Jurkat, Clone E6-1 (cell line): ENCODE measurements around the gene ADAP1.
A peak's percentile ranks its signal among the peaks of the same experiment; 100 is the strongest.
"Not testable (repeated sequence)": the region's sequence is repeated elsewhere in the genome, so short reads cannot be mapped to it uniquely, and the experiment has no call there.

ENCODE experiments used
- DNase-seq: peaks from one replicate; pipeline ENCODE4 v3.0.0-alpha.2; 2011; ENCODE audit warnings: low read depth, low spot score
- H3K4me3 ChIP-seq: 2 replicates; pipeline ENCODE4 v1.5.1; 2011; ENCODE audit warnings: mild to moderate bottlenecking, low read length, control low read depth, moderate library complexity

Gene ADAP1

GRCh38 chr7:963236-964078, 9.0 kb upstream of the ADAP1 start:
- DNase-seq = peak; percentile 72
- H3K4me3 ChIP-seq = peak overlapping the region; percentile 37

GRCh38 chr7:962401-963081, 8.1 kb upstream of the ADAP1 start:
- no peak for DNase-seq
- no peak overlapping the region for H3K4me3 ChIP-seq

DNA sequence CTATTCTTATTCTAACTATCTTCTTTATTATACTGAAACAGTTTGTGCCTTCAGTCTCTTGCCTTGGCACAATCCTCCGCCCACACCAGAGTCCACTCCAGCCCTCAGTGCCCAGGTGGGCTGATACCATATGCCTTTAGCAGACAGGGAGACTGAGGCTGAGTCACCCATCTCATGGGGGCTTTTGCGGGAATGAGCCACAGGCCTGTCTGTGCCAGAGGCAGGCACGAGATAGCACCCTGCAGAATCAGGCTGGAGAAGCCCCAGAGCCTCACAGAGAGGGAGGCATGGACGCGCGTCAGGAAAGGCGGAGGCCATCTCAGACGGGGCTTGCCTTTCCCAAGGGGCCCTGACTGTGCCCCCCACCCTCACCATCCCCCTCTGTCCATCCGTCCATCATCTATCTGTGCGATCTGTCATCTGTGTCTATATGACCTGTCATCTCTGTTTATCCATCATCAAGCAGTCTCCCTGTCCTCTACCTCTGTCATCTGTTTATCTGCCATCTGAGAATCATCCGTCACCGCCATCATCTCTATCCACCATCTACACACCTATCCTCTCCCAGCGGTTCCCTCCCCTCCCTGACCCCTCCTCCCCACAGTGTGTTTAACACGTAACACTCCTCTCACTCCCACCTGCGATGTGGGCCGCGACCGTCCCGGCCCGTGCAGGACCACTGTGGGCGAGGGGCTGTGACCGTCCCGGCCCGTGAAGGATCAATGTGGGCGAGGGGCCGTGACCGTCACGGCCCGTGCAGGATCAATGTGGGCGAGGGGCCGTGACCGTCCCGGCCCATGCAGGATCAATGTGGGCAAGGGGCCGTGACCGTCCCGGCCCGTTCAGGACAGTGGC, 7.3 kb upstream of the ADAP1 start:
- no peak for DNase-seq
- H3K4me3 ChIP-seq = no peak overlapping the region

DNA sequence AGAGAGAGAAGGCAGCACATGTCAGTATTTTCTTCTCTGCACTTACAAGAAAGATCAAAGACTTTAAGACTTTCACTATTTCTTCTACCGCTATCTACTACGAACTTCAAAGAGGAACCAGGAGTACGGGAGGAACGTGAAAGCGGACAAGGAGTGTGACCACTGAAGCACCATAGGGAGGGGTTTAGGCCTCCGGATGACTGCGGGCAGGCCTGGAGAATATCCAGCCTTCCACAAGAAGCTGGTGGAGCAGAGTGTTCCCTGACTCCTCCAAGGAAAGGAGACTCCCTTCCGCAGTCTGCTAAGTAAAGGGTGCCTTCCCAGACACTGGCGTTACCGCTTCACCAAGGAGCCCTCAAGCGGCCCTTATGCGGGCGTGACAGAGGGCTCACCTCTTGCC, 6.5 kb upstream of the ADAP1 start:
- H3K4me3 ChIP-seq, DNase-seq: not testable (repeated sequence)

GRCh38 chr7:960269-960871, 5.9 kb upstream of the ADAP1 start:
- DNase-seq = no peak
- no peak overlapping the region for H3K4me3 ChIP-seq

- DNase-seq, H3K4me3 ChIP-seq: not testable (repeated sequence)
Measured at GRCh38 chr7:959740-960139, 5.3 kb upstream of the ADAP1 start.

- no peak overlapping the region for H3K4me3 ChIP-seq
- DNase-seq = no peak
Measured at GRCh38 chr7:959271-959670, 4.8 kb upstream of the ADAP1 start.

DNA sequence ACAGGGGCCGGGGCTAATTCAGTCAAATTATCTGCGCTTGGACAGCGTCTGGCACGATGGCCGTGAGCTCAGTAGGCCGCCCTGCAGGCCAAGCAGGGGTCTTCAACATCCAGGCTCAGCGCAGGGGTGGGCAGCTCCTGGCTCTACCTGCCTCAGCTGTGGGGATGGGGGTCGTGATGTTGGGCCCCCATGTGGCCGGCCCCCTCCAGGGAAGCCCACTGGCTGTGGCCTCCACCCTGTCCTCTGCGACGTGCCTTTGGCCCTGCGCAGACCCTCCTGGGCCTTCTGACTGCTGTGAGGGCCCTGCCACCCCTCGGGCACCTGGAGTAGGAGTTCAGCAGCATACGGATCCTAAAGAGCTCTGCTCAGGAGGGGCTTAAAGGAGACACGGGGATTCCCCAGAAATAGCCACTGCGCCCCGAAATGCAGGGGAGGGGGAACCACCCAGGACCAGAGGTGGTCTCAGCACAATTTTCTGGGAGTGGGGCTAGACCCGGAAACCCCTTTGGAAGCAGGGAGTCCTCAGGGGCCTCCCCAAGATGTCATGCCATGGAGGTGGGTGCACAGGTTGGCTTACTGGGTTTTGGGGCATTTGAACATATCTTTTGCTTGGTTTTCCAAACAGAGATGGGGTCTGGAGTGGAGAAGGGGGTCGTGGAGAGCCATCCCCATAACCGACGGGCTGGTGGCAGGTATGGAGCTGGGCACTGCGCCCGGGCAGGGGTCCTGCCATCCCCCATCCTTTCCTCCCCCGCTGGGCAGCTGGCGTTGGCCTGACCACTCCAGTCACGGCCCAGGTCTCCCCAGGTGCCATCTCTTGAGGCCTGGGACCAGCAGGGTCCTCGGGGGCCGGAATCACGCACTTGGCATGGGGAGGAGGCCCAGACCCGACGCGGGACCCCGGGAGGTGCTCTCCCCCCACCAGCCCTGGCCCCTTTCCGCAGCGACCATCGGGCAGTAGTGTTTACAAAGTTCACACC, 4.0 kb upstream of the ADAP1 start:
- no peak overlapping the region for H3K4me3 ChIP-seq
- no peak for DNase-seq

DNA sequence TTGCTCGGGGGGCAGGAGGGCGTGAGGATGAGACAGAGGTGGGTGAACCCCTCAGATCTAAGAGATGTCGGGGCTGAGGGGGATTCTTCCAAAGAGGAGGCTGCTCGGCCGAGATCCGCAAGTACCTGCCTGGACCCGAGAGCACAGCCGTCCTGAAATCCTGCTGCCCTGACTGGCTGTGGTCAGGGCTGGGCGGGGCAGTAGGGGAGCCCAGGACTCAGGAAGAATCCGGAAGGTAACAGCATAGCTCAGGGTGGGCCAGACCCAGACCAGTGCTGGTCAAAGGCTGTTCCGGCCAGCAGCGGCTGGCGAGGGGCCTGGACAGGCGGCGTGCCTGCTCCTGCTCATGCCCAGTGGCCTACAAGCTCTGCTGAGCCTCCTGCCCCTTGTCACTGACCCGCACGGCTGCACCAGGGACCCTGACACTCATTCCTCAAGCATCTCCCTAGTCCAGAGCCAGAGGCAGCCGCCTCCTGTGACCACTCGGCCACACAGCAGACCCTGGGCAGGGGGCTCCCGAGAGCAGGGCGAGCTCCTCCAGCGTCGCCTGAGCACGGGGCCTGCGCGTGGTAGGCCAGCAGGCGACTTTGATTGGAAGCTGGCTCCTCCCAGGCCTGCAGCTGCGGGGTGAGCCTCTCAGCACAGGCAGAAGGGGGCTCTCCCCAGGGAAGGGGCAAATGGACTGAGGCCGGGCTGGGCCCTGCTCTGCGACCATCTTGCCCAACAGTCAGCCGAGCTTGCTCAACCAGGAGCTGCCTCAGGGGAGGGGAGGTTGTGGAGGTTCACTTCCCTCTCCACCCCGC, 3.1 kb upstream of the ADAP1 start:
- no peak for DNase-seq
- no peak overlapping the region for H3K4me3 ChIP-seq

GRCh38 chr7:956031-956430, 1.6 kb upstream of the ADAP1 start:
- H3K4me3 ChIP-seq = no peak overlapping the region
- DNase-seq = no peak

DNA sequence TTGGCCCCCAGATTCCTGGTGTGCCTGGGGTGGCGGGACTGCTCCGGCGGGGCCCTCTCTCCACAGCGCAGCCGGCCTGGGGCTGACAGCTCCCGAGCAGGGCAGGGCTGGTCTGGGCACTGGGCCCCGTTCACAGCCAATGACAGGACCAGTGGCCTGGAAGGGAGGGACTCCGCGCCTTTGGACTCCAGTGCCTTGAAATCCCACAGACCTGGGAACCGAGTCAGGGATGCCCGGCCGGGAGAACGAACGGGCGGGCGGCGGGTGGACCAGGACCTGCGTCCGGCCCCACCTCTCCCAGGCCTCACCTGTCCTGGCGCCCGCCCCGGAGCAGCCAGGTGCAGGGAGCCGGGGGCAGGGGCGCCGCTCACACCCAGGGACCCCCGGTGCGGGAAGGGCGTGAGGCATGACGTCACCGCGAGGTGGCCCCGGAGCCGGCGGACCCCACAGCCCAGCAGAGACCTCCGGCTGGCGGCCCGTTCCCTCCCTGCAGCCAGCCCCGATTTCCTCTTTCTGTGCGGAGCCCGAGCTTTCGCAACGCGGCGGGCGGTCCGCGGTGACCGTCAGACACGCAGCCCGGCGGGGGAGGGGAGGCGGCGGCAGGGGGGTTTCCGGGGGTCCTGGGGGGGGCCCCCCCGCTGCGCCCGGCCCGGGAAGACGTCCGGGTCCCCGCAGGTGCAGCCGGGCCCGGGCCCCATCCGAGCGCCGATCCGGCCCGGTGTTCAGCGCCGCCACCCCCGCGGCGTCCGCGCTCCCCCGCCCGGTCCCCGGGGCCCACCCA, 743 bp downstream of the ADAP1 start:
- no peak for DNase-seq
- no peak overlapping the region for H3K4me3 ChIP-seq

DNA sequence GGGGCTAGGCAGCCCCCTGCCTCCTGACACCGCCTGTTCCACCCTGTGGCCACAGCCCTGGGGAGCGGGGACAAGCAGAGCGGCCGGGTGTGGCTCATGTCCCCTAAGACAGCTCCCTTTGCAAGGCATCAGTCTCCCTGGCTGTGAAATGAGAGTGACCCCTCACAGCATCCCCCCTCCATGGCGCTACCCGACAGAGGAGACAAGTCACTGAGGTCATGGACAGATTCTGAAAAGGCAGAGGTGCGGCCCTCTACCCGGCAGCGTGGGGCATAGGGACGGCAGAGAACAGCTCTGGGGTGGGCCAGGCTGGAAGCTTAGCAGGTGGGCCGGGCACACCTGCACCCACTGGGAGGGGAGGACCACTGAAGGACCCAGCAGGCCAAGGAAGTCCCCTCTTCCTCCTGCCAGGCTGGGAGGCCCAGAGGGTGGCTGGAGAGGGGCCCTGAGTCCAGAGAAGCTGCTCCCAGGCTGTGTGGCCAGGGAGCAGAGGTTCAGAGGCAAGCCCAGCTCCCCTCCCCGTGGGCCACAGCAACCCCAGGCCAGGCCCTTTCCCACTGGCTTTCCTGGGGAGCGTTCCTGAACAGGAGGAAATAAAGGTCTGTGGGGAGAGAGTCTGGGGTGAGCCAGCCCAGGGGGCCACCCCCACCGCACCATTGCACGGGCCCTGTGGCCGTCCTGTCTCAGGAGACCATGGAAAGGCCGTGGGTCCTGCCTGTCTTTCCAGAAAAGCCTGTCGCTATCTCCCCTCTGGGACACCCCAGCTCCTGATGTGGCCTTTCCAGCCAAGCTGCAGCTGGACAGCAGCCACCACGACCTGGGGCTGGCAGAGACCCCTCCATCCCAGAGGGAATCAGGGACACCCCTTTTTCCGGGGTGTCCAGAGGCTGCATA, 1.7 kb downstream of the ADAP1 start:
- DNase-seq = no peak
- no peak overlapping the region for H3K4me3 ChIP-seq

- DNase-seq = no peak
- no peak overlapping the region for H3K4me3 ChIP-seq
Measured at GRCh38 chr7:951881-952547, 2.5 kb downstream of the ADAP1 start.

- no peak overlapping the region for H3K4me3 ChIP-seq
- DNase-seq = no peak
Measured at GRCh38 chr7:949021-949934, 5.2 kb downstream of the ADAP1 start.
